ENCODE results near the gene GRIPAP1. TPM values are rescaled to one million over a fixed set of nuclear protein-coding genes. Genes with fewer than 3 reads are reported as not detected.

Gene GRIPAP1
- total and polyA plus RNA-seq, 2 of the 13 experiments (the other 11 are each of a cell fraction or from before 2014, with no cell fraction given): 16.1 to 22.6 TPM

- FAIRE-seq (no peak), ATAC-seq (no peak), DNase-seq (ENCODE audit: low spot score) (no peak)
- intact Hi-C loops (cut with micrococcal nuclease; ENCODE audit: unreplicated experiment): no loop called here
- Histone ChIP-seq H3K4me3 (replicated peaks in 1 of 3; ENCODE audit: insufficient read depth in 1 of 3, low read depth in 2 of 3, low read length in 3 of 3) (no peak overlapping the region), H3K36me3 (replicated peaks in 1 of 2; ENCODE audit: control insufficient read depth in 1 of 2, insufficient read depth in 2 of 2, low read length in 2 of 2) (no peaks in the 10 kb centered on the region), H3K9ac (ENCODE audit: insufficient read depth, low read depth, low read length) (no peak overlapping the region), H3K27me3 (ENCODE audit: control insufficient read depth in 1 of 2, insufficient read depth in 2 of 2, low read length in 2 of 2) (no peaks in the 10 kb centered on the region), H3K9me3 (ENCODE audit: low read length) (no peaks in the 10 kb centered on the region), H4K20me1 (ENCODE audit: insufficient read depth, low read length) (no peaks in the 10 kb centered on the region), H3K4me1 (ENCODE audit: insufficient read depth, low read length) (peaks cover 11% of the 10 kb centered on the region), H2AFZ (ENCODE audit: low read length) (no peak overlapping the region), H3K79me2 (ENCODE audit: insufficient read depth, low read length) (no peaks in the 10 kb centered on the region), H3K4me2 (ENCODE audit: low read depth, low read length) (no peak overlapping the region), H3K27ac (ENCODE audit: extremely low read length, insufficient read depth, low read length) (no peak overlapping the region)
- BruUV-seq (replicated peaks): no TSS peak
- ChIA-PET POLR2A (interaction anchor here (1.8 kb wide), 1 partner anchor 17 kb away, joined by 5 read pairs; the partner anchor contains the start of gene GRIPAP1), CTCF (ENCODE audit: low intra/inter-chr PET ratio, low total read pairs) (no interaction called here)
- WGBS (ENCODE audit: low lambda C conversion rate): 67% methylated on average over 2 of the region's 2 CpGs
- in situ Hi-C loops (cut with HindIII; ENCODE audit: extremely low pct_ligation_motif_present, low pct_unique_long_range_greater_than_20kb): no loop called here
- no peak for TF ChIP-seq POLR2AphosphoS5 (IDR thresholded peaks at IDR 0.05; ENCODE audit: low read depth, low read length)
- TF ChIP-seq MED8 (CRISPR knock-in tag; IDR thresholded peaks at IDR 0.05; ENCODE audit: insufficient replicate concordance): no peak
- no peak for TF ChIP-seq BCL6 (CRISPR knock-in tag; IDR thresholded peaks at IDR 0.05)
- no peak for TF ChIP-seq ZNF263 (CRISPR knock-in tag; IDR thresholded peaks at IDR 0.05)
- no peak for TF ChIP-seq TEAD3 (CRISPR knock-in tag; optimal IDR thresholded peaks at IDR 0.05; ENCODE audit: borderline replicate concordance)
- no peak for TF ChIP-seq THYN1 (CRISPR knock-in tag; IDR thresholded peaks at IDR 0.05; ENCODE audit: borderline replicate concordance, low read depth)
- no peak for TF ChIP-seq TERF1 (CRISPR knock-in tag; IDR thresholded peaks at IDR 0.05)
- TF ChIP-seq ZNF251 (CRISPR knock-in tag; IDR thresholded peaks at IDR 0.05): no peak
- TF ChIP-seq RBFOX2 (IDR thresholded peaks at IDR 0.05; ENCODE audit: low read depth, low read length): no peak
- no peak for TF ChIP-seq RORA (CRISPR knock-in tag; IDR thresholded peaks at IDR 0.05)
- no peak for TF ChIP-seq IRF2 (CRISPR knock-in tag; IDR thresholded peaks at IDR 0.05)
- TF ChIP-seq SP2 (CRISPR knock-in tag; IDR thresholded peaks at IDR 0.05): no peak
- no peak for TF ChIP-seq RBAK (CRISPR knock-in tag; IDR thresholded peaks at IDR 0.05)
- no peak for TF ChIP-seq ZNF142 (CRISPR knock-in tag; IDR thresholded peaks at IDR 0.05)
- TF ChIP-seq ZBTB43 (CRISPR knock-in tag; conservative IDR thresholded peaks at IDR 0.05): no peak
Measured at GRCh38 chrX:49019050-49019449, 17.0 kb upstream of the GRIPAP1 start.
